ELR (cell line): ENCODE data around the gene DTYMK.

ENCODE experiments used
- DNase-seq: peaks from one replicate; pipeline ENCODE4 v3.0.0-alpha.2; 2015; ENCODE audit warnings: low read depth

The DTYMK gene

DNA sequence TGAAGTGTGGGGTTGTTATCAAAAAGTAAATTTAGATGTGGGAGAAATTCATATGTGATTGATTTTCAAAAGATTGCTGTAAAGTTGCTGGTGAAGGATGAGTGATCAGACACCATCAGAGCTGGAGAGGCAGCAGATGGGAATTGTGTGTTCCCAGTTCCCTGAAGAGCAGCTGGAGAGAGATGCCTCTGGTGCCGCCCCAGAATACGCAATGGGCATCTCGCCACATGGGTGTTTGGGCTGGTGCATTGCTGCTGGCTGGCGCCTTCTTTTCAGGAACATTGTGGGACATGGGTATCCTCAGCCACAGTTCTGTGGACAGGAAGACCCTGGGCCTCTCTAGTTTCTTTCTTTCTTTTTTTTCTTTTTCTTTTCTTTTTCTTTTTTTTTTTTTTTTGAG is 37.2 kb downstream of the DTYMK start:
- no peak for DNase-seq

DNA sequence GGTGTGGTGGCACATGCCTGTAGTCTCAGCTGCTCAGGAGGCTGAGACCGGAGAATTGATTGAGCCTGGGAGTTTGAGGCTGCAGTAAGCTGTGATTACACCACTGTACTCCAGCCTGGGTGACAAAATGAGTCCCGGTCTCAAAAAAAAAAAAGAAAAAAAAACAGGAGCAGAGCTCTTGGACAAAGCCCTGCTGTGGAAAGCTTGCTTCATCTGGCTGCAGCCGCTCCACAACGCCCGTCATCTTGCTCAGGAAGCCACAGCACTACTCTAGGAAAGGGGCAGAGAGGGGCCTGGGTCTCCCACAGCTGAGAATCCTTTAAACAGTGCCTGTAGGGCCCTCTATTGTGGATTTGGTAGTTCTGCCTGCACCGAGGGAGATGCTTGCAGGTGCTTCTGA is 38.2 kb downstream of the DTYMK start:
- no peak for DNase-seq

DNA sequence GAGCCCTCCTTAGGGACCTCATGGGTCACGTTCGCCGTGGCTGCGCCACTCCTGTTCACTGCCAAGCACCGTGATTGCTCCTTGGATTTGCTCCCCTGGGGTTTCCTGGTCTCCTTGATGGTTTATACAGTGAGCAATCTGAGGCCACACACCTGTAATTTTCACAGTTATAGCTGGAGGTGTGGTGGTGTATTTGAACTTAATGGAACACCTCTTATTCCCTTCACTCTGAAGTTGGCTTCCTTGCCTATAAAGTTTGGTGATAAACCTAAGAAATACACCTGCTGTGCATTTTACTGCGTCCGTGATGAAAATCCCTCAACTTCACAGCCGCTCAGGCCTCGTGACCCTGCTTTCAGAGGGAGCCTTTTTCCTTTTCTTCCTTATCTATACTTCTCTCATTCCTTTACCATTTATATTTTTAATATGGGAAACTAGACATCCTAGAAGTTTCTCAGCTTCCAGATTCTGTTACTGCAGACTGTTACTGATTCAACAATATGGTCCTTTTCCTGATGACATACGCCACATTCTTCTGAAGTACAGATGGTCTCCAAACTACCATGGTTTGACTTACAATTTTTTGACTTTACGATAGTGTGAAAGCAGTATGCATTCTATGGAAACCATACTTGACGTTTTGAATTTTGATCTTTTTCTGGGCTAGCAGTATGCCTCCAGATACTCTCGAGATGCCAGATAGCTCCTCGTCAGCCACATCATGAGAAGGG is 40.5 kb downstream of the DTYMK start:
- DNase-seq, result no peak

DNA sequence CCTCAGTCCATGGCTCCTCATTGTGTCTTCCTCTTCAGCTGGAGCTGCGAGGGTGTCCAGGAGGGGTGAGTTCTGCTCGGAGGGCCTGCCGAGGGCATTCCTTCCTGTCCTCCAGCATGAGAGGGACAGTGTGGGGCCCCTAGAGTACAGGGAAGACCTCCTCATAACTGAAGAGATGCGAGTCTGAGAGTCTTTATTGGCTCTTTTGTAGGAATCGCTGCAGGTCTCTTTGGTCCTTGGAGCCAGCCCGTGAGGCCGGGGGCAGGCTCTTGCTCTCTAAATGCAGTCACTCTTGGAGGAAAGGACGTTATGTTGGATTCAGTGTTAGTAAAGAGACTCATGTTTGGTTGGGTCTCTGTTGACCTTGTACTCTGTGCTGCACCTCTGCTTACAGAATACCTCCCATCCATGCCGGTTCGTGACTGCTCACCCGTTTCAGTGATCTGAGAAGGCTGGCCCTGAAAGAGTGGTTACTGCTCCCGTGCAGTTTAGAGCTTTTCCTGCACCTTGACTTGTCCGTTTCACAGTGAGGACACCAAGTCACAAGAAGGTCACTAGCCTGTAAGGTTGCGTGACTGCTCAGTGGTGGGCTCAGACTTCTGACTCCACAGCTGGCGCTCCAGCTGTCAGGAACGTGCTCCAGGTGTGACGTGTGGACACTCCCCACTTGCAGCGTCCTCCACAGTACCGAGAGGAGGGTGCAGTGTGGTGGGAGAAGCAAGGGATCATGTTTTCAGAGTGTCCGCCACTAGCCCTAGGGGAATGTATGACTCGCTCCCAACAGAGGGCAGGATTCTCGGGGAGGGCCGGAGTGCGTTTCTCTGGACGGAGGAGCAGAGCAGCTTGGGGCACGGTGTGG is 41.3 kb downstream of the DTYMK start:
- no peak for DNase-seq

DNA sequence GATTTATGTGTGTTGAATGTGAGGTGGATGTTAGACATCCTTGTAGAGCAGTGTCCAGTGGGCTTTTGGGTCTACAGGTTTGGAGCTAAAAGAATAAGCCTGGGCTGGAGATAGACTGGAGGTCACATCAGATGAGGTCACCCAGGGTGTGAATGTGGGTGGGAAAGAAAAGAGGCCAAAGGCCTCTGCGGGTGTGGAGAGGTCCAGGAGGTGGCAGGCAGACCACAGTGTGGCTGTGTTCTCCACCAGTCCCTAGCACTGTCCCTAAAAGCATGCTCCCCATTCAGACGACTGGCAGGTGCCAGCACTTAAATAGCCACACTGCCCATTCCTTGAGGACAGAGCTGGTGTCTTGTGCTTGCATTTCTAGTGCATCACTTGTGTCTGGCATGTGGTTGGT is 45.0 kb downstream of the DTYMK start:
- no peak for DNase-seq

DNA sequence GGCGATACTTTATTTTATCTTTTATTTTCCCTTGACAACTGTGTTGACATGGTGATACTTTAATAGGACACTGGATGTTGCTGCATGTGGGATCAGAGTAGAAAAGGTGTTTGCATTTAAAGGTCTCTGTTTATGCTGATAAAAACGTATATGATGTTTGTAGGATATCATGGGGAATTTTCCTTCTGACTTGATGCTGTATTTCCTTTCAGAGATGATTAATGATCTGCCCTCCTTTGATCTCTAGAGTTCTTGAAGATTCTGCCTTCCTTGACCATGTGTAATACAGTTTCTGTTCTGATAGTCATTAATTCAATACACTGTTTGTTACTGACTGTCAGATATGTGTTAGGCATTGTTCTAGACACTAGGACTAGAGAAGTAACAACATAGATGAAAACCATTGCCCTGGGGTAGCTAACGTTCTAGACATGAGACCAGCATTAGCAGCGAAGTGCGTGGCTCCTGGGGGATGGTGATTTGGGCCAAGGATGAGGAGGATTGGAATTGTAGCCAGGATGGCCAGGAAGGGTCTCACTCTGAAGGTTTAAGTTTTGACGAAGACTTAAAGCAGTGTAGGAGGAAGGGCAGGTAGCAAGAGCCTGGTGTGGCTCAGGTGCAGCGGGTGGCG is 46.3 kb downstream of the DTYMK start:
- DNase-seq, result no peak

DNA sequence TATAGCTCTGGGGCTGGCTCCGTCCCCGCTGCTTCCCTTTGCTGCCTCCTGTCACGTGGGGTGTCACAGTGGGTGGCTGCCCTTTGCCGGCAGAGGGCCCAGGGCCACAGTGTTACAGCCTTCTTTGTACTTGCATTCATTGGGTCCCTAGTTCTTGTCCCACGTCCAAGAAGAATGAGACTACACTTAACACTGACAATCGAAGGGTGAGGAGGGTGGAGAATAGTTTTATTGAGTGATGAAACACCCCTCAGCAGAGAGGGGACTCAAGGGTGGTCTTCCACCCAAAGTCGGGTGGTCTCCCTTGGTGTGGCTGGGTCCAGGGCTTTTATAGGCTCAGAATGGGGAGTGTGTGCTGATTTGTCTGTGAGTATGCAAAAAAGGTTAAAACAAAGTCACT is 47.2 kb downstream of the DTYMK start:
- no peak for DNase-seq

DNA sequence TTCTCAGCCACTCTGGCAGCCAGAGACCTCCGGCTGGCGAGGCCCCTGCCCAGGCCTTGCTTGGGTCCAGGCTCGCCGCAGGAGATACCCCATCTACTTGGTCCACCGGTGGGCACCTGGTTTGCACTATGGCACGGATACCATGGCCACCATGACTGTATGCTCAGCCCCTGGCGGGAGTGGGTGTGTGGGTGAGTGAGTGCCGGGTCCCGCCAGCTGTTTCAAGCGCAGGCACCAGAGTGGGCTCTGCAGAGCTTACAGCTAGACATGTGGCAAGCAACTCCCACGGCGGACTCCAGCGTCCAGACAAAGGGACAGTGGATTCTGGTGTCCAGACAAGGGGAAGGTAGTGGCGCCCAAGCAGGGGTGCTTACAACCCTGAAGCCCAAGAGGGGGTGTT is 47.7 kb downstream of the DTYMK start:
- DNase-seq, result no peak

DNA sequence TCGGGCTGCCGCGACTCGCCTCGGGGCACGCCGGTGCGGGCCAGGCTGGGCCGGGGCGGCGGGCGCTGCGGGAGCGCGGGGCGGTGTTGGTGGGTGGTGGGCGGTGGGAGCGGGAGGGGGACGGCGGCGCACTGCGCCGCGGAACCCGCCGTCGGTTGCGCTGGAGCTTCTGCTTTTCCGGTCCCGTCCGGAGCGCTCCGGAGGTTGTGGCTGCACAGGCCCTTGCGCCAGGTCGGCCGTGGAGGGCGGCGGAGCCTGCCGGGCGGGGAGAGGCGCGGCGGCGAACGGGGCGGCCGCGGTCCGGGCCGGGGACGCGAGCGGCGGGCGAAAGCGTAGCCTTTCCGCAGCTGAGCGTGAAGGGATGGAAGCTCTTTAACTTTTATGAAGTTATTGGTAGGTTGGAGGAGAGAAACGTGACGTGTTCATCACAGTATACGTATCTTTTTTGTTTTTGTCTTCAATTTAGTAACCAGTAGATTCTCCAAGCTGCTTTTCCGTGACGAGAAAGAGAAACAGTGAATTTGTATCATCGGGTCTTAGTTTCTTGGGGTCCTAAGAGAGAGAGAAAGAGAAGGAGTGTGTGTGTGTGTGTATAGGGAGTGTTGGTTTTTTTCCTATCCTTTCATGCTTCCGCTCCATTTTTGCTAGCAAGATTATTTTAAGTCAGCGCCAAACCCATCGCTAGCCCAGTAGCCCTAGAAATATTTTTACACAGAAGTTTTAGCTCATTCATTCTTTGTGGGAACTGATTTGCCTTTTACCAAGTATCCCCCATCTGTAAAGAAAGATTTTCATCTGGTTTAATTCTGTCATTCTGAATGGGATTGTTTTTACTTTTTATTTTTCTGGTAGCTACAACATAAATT is 48.6 kb downstream of the DTYMK start:
- DNase-seq, result peak; percentile 53

DNA sequence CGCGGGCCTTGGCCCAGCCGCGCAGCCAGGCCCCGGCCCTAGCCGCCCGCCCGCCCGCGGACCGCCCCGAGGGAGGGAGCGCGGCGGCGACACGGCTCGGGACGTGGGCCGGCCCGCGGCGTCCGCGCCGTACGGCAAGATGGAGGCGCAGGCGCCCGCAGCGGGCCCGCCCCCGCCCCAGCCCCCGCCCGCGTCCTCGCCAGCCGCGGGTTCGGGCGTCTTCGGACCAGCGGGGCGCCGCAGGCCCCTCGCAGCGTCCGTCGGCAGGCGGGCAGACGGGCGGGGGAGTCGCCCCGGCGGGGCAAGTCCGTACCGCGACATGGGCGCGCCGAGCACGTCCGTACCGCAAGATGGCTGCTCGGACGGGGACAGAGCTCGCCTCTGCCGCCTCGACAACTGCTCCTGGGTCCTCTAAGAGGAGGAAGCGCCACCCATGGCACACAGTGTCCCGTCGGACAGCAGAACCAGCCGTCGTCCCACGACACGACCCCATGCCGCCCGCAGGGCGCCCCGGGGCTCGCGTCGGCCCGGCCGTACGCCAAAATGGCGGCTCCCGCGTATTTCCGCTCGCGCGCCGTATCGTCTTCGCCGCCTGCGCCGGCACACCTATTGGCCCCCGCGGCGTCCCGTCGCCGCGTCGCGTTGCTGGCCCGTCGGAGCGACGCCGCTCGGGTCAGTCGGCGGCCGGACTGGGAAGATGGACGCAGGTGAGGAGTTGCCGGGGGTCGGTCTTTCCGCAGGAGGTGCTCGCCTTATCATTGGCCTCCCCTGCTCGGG is 49.4 kb downstream of the DTYMK start, which contains the start of the genes ATG4B and THAP4:
Gene ATG4B (plus strand): TSS at position 676 of the 777 bp plus-strand sequence. CDS start 22 bp downstream, at position 698.
Gene THAP4 (minus strand): TSS at position 141 of the 777 bp plus-strand sequence. CDS start 141 bp downstream, outside the sequence.
- peak; percentile 87 for DNase-seq

DNA sequence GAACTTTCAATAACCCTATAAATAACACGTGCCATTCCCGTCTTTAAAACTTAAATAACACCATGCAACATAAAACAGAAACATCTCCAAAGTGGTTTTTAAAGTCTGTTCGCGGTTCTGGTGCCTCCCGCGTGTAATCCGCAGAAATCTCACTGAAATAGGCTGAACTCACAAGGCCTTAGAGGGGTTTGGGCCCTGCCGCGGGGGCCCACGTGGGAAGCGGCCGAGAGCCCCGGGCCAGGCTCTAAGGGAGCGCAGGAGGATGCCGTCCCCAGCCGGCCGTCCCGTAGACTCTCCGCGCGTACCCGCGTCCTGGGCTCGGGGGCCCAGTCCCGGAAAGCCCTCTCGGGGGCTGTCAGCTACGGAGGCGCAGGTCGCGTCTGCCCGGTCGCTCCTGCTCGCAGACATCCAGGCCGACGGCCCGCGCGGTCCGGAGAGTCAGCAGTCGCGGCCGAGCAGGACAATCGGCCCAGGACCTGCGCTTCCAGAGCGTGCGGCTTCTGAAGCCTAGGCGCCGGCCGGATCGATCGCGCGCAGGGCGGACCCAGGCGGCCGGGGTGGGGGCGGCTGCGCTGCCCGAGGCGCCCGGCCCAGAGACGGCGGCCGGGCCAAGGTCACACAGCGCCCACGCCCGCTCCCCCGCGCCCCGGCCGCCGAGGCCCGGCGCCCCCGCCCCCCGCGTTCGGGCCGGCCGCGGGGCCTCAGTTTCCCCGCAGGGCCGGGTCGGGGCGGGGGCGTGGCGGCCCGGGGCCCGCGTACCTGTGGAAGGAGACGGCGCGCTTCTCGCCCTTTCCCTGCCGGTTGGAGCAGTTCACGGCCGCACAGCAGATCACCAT is 50.2 kb downstream of the DTYMK start:
- peak; percentile 59 for DNase-seq

DNA sequence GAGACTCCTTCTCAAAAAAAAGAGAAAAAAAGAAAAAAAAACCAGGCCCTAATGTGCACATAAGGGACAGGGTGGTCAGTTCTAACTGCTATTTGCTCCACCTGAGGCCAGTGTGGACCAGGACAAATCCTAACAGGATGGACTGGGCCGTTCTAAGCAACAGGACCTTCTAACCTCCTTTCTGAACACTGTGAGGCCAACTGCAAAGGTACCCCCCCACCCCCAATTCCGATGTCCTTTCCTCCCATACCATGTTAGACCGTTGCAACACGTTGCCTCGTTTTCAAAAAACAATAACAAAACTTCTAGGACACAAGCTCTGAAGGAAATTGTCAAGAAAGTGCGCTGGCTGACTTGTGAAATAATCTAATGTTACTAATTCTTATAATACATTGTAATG is 50.9 kb downstream of the DTYMK start:
- peak; percentile 37 for DNase-seq

DNA sequence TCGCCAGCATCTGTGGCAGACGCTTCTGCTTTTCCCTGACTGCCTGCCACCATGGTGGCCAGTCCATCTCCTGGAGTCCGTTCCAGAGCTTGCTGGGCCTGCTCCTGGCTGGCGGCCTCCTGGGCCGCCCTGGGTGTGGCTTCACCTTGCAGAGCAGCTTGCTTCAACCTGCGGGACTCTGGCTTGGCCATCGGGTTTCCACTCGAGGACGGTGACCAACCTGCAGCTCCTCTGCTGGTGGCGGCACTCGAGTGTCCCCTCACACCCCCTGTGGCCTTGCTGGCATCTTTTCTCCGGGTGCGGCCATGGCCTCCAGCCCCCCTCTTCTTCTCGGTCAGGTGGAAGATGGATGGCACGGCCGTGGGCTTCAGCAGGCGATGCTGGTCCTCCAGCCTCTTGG is 53.1 kb downstream of the DTYMK start:
- no peak for DNase-seq

DNA sequence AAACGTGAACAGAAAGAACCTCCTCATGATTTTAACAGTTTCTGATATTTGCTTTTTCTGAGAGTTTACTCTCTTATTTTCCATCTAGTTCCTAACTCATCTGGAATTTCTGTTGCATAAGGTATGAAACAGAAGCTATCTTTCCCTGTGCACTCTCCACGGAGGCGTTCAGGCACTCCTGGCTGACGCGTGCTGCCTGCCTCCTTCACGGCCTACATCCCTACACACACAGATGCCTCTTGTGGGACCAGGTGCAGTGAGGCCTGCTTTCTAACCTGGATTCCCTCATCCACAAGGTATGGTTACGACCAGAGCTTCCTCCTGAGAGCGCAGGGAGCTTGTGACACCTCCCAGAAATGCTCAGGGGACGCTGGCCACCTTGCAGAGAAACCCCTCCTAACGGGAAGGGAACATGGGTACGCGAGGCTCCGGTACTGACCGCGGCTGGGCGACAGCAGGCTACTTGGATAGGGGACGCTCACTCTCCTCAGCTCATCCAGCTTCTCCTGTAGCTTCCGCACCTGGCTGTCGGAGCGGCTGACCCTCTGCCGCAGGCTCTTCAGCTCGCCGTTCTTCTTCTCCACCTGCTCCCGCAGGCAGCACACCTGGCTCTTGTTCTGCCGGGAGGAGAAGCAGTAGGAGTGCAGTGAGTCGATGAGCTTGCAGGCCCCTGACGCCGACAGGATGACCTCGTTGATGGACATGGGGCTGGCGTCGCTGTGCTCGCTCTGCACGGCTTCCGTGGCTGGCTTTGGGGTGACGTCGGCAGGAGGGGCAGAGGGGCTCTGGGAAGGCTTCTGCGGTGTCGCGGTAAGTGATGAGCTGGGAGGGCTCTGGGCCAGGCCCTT is 53.9 kb downstream of the DTYMK start:
- DNase-seq, result no peak

DNA sequence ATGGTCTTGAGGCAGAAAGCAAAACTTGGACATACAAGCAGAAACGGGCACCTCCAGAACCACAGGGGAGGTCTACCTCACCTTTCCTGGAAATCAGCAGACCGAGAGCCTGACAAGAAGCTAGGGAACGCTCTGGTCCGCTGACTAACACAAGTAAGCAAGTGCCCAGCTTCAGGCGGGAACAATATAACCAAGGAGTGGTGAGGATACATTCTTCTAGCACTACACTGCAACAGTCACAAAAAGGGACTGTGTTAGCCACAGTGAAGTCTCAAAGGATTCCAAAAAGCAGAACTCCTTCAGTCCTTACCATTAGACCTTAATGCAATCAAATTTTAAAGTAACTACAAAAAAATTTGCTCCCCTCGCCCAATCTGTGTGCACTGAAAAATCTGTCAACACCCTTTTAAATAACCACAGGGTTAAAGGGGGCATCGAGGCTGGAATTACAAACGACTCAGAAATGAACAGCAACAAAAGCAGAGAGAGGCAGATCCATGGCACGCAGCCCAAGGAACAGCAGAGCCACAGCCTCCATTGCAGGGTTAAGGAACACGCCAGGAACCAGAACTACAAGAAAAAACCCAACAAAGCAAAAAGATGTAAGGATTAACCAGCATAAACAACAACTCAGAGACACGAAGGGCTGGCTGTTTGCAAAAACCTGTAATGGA is 56.7 kb downstream of the DTYMK start:
- no peak for DNase-seq

DNA sequence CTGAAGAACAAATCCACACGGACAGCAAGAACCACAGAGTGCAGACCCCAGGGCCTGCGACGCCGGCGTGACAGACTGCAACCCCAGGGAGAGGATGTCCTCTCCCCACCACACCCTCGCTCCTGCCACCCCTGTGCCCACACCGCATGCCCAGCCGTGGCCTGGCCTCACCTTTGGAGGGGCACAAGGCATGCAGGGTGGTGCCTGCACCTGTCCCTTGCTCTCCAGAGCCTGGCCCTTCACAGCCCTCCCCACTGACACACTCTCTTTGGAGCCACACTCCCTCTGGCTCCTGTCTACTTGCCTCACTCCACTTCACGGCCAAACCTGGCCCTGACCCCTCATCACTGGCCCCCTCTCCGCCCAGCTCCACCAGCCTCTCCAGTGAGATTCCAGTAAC is 58.9 kb downstream of the DTYMK start:
- DNase-seq, result no peak
